ENCODE measurements around the gene EVA1C. TPM values are rescaled to one million over a fixed set of nuclear protein-coding genes. Genes with fewer than 3 reads are reported as not detected.

Gene EVA1C
- total and polyA plus RNA-seq, 2 donors (not counting 1 experiment from before 2014, with no cell fraction given), result 0.84 to 1.6 TPM

- H3K4me3 Mint-ChIP-seq, result no peak overlapping the region
- no peaks in the 10 kb centered on the region for H3K4me1 Mint-ChIP-seq
- no peak for TF ChIP-seq EZH2 (IDR thresholded peaks at IDR 0.05; ENCODE audit: borderline replicate concordance, insufficient read depth, low read depth, low read length, poor library complexity, severe bottlenecking)
- TF ChIP-seq CTCF (IDR thresholded peaks at IDR 0.05), result no peak
- no peaks in the 10 kb centered on the region for H3K9me3 Mint-ChIP-seq (ENCODE audit: insufficient read depth)
- Histone ChIP-seq H3K4me2 (replicated peaks; ENCODE audit: low read depth, low read length, poor library complexity, severe bottlenecking) (no peak overlapping the region), H3K9me3 (ENCODE audit: control extremely low read depth in 1 of 3, control insufficient read depth in 2 of 3, insufficient read depth in 1 of 3, low read length in 2 of 3) (no peaks in the 10 kb centered on the region), H3K9ac (ENCODE audit: low read length) (no peak overlapping the region), H3K27me3 (replicated peaks in 1 of 4; ENCODE audit: control extremely low read depth in 1 of 4, control insufficient read depth in 3 of 4, insufficient read depth in 4 of 4, low read length in 3 of 4) (no peaks in the 10 kb centered on the region), H3K36me3 (replicated peaks in 1 of 2; ENCODE audit: control extremely low read depth in 1 of 2, control insufficient read depth in 1 of 2, extremely low read depth in 1 of 2, insufficient read depth in 2 of 2, low read length in 1 of 2) (peaks cover 1 to 55% of the 10 kb centered on the region in 2 experiments), H3K27ac (ENCODE audit: low read length in 2 of 2) (no peak overlapping the region), H3K4me1 (ENCODE audit: control insufficient read depth in 2 of 2, insufficient read depth in 2 of 2, low read length in 2 of 2) (no peaks in the 10 kb centered on the region), H3K79me2 (ENCODE audit: control insufficient read depth, insufficient read depth, low read length) (no peaks in the 10 kb centered on the region), H2AFZ (ENCODE audit: insufficient read depth, low read depth, low read length, poor library complexity, severe bottlenecking) (no peak overlapping the region), H4K20me1 (ENCODE audit: control insufficient read depth, insufficient read depth, low read length, poor library complexity, severe bottlenecking) (no peaks in the 10 kb centered on the region), H3K4me3 (ENCODE audit: control extremely low read depth in 1 of 5, extremely low read depth in 1 of 5, insufficient read depth in 1 of 5, low read depth in 2 of 5, low read length in 4 of 5) (no peak overlapping the region)
- no CpG with 5 or more reads among the region's 3 CpGs for WGBS (ENCODE audit: insufficient coverage)
- ATAC-seq (ENCODE audit: low read depth) (no peak), DNase-seq (no peak)
- intact Hi-C loops (cut with micrococcal nuclease), result no loop called here
- ChIA-PET CTCF (no interaction called here), POLR2A (no interaction called here)
- no peaks in the 10 kb centered on the region for H3K27me3 Mint-ChIP-seq
- no peak overlapping the region for H3K27ac Mint-ChIP-seq
Observed at GRCh38 chr21:32372755-32373154, 39.8 kb upstream of the EVA1C start.

DNA sequence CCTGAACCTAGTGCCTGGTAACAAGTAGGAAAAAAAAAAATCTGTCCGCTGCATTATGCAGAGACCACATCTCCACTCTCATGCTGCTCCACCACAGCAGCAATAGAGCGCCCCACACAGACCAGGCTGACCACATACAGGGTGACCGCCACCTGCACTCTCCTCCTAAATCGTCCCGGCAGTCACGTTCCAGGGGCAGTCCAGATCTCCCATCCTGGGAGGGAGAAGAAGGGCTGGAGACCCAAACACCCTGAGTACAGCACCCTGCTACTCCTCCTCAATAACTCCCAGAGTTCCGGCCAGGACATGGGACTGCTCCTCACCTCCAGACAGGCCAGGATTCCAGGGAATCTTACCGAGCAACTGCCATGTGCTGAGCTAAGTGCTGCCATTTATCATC is 35.0 kb upstream of the EVA1C start:
- Mint-ChIP-seq H3K9me3 (ENCODE audit: insufficient read depth) (no peaks in the 10 kb centered on the region), H3K4me1 (no peaks in the 10 kb centered on the region), H3K27ac (no peak overlapping the region), H3K4me3 (no peak overlapping the region), H3K27me3 (no peaks in the 10 kb centered on the region)
- DNase-seq, result no peak
- H3K4me3 ChIP-seq (ENCODE audit: control extremely low read depth in 1 of 5, extremely low read depth in 1 of 5, insufficient read depth in 1 of 5, low read depth in 2 of 5, low read length in 4 of 5), result no peak overlapping the region
- H3K27ac ChIP-seq (ENCODE audit: low read length in 2 of 2), result no peak overlapping the region
- 94% methylated on average over 4 of the region's 8 CpGs for WGBS (ENCODE audit: insufficient coverage)
- H3K4me2 ChIP-seq (replicated peaks; ENCODE audit: low read depth, low read length, poor library complexity, severe bottlenecking), result no peak overlapping the region
- H3K79me2 ChIP-seq (ENCODE audit: control insufficient read depth, insufficient read depth, low read length), result no peaks in the 10 kb centered on the region
- peaks cover 4 to 71% of the 10 kb centered on the region in 2 experiments for H3K36me3 ChIP-seq (replicated peaks in 1 of 2; ENCODE audit: control extremely low read depth in 1 of 2, control insufficient read depth in 1 of 2, extremely low read depth in 1 of 2, insufficient read depth in 2 of 2, low read length in 1 of 2)
- no peaks in the 10 kb centered on the region for H4K20me1 ChIP-seq (ENCODE audit: control insufficient read depth, insufficient read depth, low read length, poor library complexity, severe bottlenecking)
- no peak for ATAC-seq (ENCODE audit: low read depth)
- H3K27me3 ChIP-seq (replicated peaks in 1 of 4; ENCODE audit: control extremely low read depth in 1 of 4, control insufficient read depth in 3 of 4, insufficient read depth in 4 of 4, low read length in 3 of 4), result no peaks in the 10 kb centered on the region
- intact Hi-C loops (cut with micrococcal nuclease), result no loop called here
- TF ChIP-seq EZH2 (IDR thresholded peaks at IDR 0.05; ENCODE audit: borderline replicate concordance, insufficient read depth, low read depth, low read length, poor library complexity, severe bottlenecking) (no peak), CTCF (IDR thresholded peaks at IDR 0.05) (no peak)
- ChIA-PET POLR2A (no interaction called here), CTCF (no interaction called here)
- no peaks in the 10 kb centered on the region for H3K4me1 ChIP-seq (ENCODE audit: control insufficient read depth in 2 of 2, insufficient read depth in 2 of 2, low read length in 2 of 2)
- H3K9me3 ChIP-seq (ENCODE audit: control extremely low read depth in 1 of 3, control insufficient read depth in 2 of 3, insufficient read depth in 1 of 3, low read length in 2 of 3), result no peaks in the 10 kb centered on the region
- H3K9ac ChIP-seq (ENCODE audit: low read length), result no peak overlapping the region
- no peak overlapping the region for H2AFZ ChIP-seq (ENCODE audit: insufficient read depth, low read depth, low read length, poor library complexity, severe bottlenecking)
